SU-DHL-6 (cell line): ENCODE results near the gene KRT84.

ENCODE experiments used
- CTCF ChIP-seq: fragments of 200-600 bp; sonication (generic); IDR thresholded peaks from one replicate; pipeline ENCODE4 v1.5.1; 2017; ENCODE audit warnings: antibody characterized with exemption, mild to moderate bottlenecking, low read length, moderate library complexity; ENCODE audit not compliant: insufficient read depth, poor library complexity, severe bottlenecking
- EZH2phosphoT487 ChIP-seq: fragments of 200-600 bp; sonication (generic), shearing (Covaris generic); conservative IDR thresholded peaks from 2 replicates; pipeline ENCODE4 v1.6.1; 2018; ENCODE audit warnings: mild to moderate bottlenecking, antibody characterized with exemption, low read length, moderate library complexity, mixed read lengths

GRCh38 chr12:52434081-52434733, 48.8 kb upstream of the KRT84 start, which contains the start of gene KRT75:
- TF ChIP-seq CTCF (no peak), EZH2phosphoT487 (no peak)
